ENCODE results near the gene LRRN1.

LRRN1 gene

DNA sequence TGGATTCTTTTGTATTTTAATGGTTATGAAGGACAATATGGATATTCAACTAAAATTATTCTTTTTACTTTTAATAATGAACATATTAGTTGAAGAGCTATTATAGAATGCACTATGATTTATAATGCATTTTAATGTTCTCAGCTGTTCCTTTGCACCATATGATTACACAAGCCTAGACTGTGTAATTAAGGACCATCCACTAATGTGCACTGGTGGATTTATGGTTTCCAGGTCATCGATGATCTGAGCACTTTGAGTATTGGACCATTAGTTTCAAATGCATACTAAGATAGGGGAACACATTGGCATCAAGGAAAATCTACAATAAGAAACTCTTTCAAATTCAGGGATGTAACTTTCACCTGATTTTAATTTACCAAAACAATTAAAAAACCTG lies 16.8 kb downstream of the LRRN1 start:
- H3K9me2 ChIP-seq (replicated peaks; ENCODE audit: insufficient read depth, low read length) = no peaks in the 10 kb centered on the region
- no peaks in the 10 kb centered on the region for H3K27me3 ChIP-seq (replicated peaks; ENCODE audit: insufficient read depth, low read length)
- H2AFZ ChIP-seq (ENCODE audit: low read length) = no peak overlapping the region
- H3K79me2 ChIP-seq (ENCODE audit: low read length) = no peaks in the 10 kb centered on the region
- H3F3A ChIP-seq (ENCODE audit: insufficient read depth, low read length) = no peaks in the 10 kb centered on the region
- no peaks in the 10 kb centered on the region for H3K9me3 ChIP-seq (replicated peaks; ENCODE audit: insufficient read depth, low read length)
- no peaks in the 10 kb centered on the region for H3K36me3 ChIP-seq (replicated peaks; ENCODE audit: insufficient read depth, low read length)
- no peak for DNase-seq
- H3K4me2 ChIP-seq (ENCODE audit: low read depth, low read length) = no peak overlapping the region
- no peak overlapping the region for H3K4me3 ChIP-seq (ENCODE audit: low read length)
- H3K9ac ChIP-seq (ENCODE audit: low read length) = no peak overlapping the region
- no peaks in the 10 kb centered on the region for H3K4me1 ChIP-seq (ENCODE audit: low read length)
- TF ChIP-seq EZH2phosphoT487 (IDR thresholded peaks at IDR 0.05; ENCODE audit: low read length) = no peak
- TF ChIP-seq EZH2 (optimal IDR thresholded peaks at IDR 0.05; ENCODE audit: low read depth, low read length) = no peak
- TF ChIP-seq, protein P1, sequence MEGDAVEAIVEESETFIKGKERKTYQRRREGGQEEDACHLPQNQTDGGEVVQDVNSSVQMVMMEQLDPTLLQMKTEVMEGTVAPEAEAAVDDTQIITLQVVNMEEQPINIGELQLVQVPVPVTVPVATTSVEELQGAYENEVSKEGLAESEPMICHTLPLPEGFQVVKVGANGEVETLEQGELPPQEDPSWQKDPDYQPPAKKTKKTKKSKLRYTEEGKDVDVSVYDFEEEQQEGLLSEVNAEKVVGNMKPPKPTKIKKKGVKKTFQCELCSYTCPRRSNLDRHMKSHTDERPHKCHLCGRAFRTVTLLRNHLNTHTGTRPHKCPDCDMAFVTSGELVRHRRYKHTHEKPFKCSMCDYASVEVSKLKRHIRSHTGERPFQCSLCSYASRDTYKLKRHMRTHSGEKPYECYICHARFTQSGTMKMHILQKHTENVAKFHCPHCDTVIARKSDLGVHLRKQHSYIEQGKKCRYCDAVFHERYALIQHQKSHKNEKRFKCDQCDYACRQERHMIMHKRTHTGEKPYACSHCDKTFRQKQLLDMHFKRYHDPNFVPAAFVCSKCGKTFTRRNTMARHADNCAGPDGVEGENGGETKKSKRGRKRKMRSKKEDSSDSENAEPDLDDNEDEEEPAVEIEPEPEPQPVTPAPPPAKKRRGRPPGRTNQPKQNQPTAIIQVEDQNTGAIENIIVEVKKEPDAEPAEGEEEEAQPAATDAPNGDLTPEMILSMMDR (IDR thresholded peaks at IDR 0.05; ENCODE audit: low read length) = no peak
- no peak overlapping the region for H3K27ac ChIP-seq (ENCODE audit: low read length)
- no peaks in the 10 kb centered on the region for H4K20me1 ChIP-seq (ENCODE audit: insufficient read depth, low read length)

DNA sequence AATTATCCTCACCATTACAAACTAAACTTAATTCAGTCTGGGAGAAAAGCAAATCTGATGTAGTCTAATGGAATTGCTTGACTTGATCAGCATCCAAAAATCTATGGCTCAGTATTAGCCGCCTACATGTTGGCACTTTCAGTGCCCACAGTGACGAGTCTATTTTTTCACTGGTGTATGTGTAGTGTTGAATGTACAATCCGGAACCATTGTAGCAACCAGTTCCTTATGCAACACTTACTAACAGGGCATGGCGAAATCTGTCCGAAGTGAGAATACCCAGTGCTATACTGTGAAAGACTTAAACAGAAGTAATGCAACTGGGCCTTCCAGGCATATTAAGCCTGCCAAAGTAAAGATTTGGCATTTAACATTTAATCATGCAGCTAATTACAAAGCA lies 18.6 kb downstream of the LRRN1 start:
- Histone ChIP-seq H3K9me3 (replicated peaks; ENCODE audit: insufficient read depth, low read length) (no peaks in the 10 kb centered on the region), H4K20me1 (ENCODE audit: insufficient read depth, low read length) (no peaks in the 10 kb centered on the region), H3K9me2 (replicated peaks; ENCODE audit: insufficient read depth, low read length) (no peaks in the 10 kb centered on the region), H3K4me1 (ENCODE audit: low read length) (no peaks in the 10 kb centered on the region), H3K36me3 (replicated peaks; ENCODE audit: insufficient read depth, low read length) (no peaks in the 10 kb centered on the region), H3K27ac (ENCODE audit: low read length) (no peak overlapping the region), H3K4me2 (ENCODE audit: low read depth, low read length) (no peak overlapping the region), H3K27me3 (replicated peaks; ENCODE audit: insufficient read depth, low read length) (no peaks in the 10 kb centered on the region), H3K79me2 (ENCODE audit: low read length) (no peaks in the 10 kb centered on the region), H2AFZ (ENCODE audit: low read length) (no peak overlapping the region), H3F3A (ENCODE audit: insufficient read depth, low read length) (no peaks in the 10 kb centered on the region), H3K4me3 (ENCODE audit: low read length) (no peak overlapping the region), H3K9ac (ENCODE audit: low read length) (no peak overlapping the region)
- TF ChIP-seq EZH2 (optimal IDR thresholded peaks at IDR 0.05; ENCODE audit: low read depth, low read length) (no peak), EZH2phosphoT487 (IDR thresholded peaks at IDR 0.05; ENCODE audit: low read length) (no peak)
- TF ChIP-seq, protein P1 (IDR thresholded peaks at IDR 0.05; ENCODE audit: low read length) = no peak
- no peak for DNase-seq

DNA sequence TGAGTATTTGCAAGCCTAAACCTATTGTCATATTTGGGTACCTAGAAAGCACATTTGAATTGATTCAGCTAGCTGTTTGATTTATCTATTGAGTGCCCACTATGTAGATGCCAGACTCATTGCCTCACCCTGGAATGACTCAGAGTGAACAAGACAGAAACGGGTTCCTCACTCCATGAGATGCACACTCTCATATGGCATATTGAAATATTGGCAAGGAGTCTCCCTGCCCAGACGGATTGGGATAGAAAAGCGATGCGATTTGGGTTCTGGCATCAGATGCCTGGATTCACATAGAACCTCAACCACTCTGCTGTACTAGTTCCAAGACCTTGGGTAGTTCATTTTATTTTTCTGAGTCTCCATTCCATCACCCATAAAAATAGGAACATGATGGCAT lies 22.5 kb downstream of the LRRN1 start:
- H3K36me3 ChIP-seq (replicated peaks; ENCODE audit: insufficient read depth, low read length) = no peaks in the 10 kb centered on the region
- no peaks in the 10 kb centered on the region for H3K9me3 ChIP-seq (replicated peaks; ENCODE audit: insufficient read depth, low read length)
- H4K20me1 ChIP-seq (ENCODE audit: insufficient read depth, low read length) = no peaks in the 10 kb centered on the region
- no peaks in the 10 kb centered on the region for H3K27me3 ChIP-seq (replicated peaks; ENCODE audit: insufficient read depth, low read length)
- no peaks in the 10 kb centered on the region for H3K9me2 ChIP-seq (replicated peaks; ENCODE audit: insufficient read depth, low read length)
- no peak overlapping the region for H3K27ac ChIP-seq (ENCODE audit: low read length)
- no peaks in the 10 kb centered on the region for H3F3A ChIP-seq (ENCODE audit: insufficient read depth, low read length)
- no peak overlapping the region for H3K4me3 ChIP-seq (ENCODE audit: low read length)
- H3K4me1 ChIP-seq (ENCODE audit: low read length) = 0 out of 2 replicates have a peak, but pooled peaks cover 3% of the 10 kb centered on the region
- TF ChIP-seq EZH2phosphoT487 (IDR thresholded peaks at IDR 0.05; ENCODE audit: low read length) = no peak
- TF ChIP-seq, protein P1 (IDR thresholded peaks at IDR 0.05; ENCODE audit: low read length) = no peak
- TF ChIP-seq EZH2 (optimal IDR thresholded peaks at IDR 0.05; ENCODE audit: low read depth, low read length) = no peak
- H3K4me2 ChIP-seq (ENCODE audit: low read depth, low read length) = no peak overlapping the region
- DNase-seq = no peak
- H2AFZ ChIP-seq (ENCODE audit: low read length) = no peak overlapping the region
- H3K9ac ChIP-seq (ENCODE audit: low read length) = no peak overlapping the region
- H3K79me2 ChIP-seq (ENCODE audit: low read length) = no peaks in the 10 kb centered on the region

Data from MM.1S (cell line).